HG03432 (cell line): ENCODE data around the gene ADI1.
"Not testable (repeated sequence)": the region's sequence is repeated elsewhere in the genome, so short reads cannot be mapped to it uniquely, and the experiment has no call there.

Experiments used
- ATAC-seq: cut with Tn5 transposase; IDR thresholded peaks from one replicate; pipeline ENCODE4 v1.9.1; 2021; ENCODE audit warnings: mild to moderate bottlenecking, moderate library complexity; ENCODE audit not compliant: unreplicated experiment

Gene ADI1

GRCh38 chr2:3496708-3497080 lies 22.6 kb downstream of the ADI1 start:
- not testable (repeated sequence) for ATAC-seq

DNA sequence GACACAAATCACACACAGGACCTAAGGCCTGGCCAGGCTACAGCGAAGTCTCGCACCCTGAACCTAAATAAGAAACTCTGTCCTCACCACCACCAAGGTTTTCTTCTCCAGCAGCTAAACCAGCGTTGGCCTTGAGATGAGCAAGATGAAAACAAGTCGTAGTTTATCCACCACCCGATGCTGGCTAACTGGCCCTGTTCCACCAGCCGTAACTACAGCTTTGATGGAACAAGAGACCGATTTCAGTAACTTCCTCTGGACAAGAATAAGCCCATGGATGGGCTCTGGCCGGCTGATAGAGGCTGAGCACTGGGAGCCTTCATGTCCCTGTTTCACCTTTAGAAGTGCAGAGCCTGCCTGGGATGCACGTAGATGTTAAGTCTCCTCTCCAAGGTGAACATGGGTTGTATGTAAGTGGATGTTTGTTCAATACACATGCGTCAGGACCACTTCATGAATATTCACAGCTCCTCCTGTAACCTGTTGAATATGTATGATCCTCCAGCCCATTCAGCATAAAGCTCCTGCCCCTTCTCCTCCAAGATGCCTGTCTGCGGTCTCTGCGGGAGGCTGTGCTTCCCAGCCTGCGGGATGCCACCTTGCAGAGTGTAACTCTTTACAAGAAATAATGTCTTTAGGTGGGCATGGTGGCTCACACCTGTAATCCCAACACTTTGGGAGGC lies 24.2 kb downstream of the ADI1 start:
- no peak for ATAC-seq

DNA sequence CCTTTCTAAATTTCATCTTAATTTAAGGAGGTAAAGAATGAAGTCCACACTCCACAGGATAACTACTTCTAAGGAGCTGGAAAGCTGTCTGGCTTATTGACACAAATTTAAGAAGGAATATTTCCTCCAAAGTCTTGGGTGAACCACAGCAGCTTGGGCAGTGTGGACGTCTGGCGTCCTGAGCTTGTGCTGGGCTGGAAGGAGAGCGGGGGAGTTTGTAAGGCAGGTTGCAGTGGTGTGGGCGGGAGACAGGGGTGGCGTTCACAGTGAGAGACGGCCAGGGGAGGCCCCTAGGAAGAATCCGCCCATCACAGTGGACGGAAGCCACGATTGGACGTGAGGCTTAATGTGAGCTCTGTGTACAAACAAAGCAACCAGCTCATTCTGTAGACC lies 25.7 kb downstream of the ADI1 start:
- no peak for ATAC-seq

DNA sequence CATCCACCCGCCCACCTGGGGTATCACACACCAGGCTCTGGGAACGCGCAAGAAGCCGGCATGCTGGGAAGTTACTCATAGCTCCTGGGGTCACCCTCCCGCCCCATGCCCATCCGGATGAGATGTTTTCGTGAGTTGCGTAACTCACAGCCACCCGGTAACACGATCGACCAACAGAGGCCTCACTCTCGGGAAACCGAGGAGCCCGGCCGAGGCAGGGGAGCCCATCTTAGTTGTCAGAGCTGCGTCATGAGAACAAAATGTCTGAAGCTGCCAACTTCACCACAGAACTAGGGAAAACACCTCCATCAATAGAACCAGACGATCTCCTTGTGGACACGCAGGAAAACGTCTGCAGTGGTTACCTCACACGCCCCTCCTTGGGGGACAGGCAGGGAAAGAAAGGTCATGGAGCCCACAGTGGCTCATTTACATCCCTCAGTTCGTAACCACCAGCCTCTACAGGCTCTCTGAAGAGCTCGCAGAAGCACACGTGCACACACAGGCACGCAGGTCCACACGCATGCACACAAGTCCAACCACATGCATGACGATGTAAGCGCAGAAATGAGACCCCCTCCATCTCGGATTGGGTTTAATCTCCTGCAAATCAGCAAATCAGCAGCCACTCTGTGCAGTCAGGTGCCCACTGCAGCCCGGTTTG lies 26.2 kb downstream of the ADI1 start:
- no peak for ATAC-seq

- ATAC-seq: not testable (repeated sequence)
These were observed 26.9 kb downstream of the ADI1 start for GRCh38 chr2:3492475-3492787.

- no peak for ATAC-seq
These were observed 27.4 kb downstream of the ADI1 start for GRCh38 chr2:3491716-3492474.

DNA sequence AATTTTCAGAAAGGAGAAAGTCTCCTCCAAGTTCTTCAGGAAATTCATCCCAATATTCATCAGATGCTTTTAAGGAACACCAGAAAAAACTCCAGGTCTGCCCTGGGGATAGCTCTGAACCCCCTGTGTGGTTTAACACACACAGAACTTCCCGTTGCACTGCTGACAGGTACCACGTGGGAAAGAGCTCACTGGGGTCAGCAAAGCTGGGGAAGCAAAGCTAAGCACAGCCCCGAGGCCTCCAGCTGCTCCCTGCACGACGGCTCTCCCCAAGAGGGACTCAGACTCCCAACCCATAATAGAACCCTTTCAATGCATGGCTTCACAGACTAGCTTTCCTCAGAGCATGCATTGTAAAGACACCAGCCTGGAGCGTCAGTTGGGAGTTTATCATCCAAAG lies 28.0 kb downstream of the ADI1 start:
- no peak for ATAC-seq

DNA sequence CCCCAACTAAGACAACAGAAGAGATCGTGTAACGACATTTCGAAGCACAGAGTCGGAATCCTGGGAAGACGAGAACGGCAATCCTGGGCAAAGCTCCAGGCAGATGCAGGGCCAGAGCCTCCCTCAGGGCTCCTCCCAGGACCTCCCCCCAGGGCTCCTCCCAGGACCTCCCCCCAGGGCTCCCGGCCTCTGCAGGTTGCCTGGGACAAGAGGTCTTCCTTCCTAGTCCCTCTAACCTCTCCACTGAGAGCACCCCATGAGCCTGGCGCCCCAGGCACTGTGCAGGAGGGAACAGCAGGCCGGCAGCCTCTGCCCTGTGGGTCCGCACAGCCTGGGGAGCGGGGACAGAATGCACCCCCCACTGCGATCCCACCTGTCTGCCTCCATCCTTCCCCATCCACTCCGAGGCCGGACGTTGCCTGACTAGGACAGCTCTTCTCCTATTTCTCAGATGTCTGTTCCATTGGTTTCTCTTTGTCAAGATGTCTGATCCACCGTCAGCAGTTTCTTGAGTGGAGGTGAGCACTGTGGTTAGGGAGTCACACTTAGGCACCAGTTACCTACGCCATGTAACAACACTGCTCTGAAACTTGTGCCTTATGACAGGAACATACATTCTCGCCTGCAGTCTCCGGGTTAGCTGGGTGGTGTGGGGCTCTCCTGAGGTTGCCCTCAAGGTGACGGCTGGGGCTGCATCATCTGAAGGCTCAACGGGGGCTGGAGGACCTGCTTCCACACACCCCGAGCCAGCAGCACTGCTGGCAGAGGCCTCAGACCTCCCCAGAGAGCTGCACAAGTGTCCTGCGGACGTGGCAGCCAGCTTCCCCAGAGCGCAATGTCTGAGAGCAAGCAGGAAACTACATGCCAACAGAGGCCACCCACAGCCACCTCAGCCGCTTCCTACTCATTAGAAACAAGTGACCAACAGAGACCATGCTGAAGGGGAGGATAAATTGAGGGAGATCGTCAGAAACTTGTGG lies 28.9 kb downstream of the ADI1 start:
- ATAC-seq: no peak

DNA sequence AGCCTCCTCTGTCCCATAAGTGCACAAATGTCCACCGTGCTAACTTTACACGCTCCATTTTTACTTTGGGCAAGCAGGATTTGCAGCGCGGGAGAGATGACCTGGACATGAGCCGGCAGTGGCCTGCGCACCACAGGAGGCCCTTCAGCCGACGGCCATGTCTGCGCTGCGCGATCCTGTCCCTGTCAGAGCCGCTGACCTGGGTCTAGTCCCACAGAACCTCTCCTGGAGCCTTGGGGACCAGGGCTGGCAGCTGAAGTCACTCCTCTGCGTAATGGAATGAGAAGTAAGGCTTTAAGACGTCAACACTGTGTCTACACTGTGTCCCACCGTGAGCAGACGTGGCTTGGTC lies 29.6 kb downstream of the ADI1 start:
- ATAC-seq: no peak

DNA sequence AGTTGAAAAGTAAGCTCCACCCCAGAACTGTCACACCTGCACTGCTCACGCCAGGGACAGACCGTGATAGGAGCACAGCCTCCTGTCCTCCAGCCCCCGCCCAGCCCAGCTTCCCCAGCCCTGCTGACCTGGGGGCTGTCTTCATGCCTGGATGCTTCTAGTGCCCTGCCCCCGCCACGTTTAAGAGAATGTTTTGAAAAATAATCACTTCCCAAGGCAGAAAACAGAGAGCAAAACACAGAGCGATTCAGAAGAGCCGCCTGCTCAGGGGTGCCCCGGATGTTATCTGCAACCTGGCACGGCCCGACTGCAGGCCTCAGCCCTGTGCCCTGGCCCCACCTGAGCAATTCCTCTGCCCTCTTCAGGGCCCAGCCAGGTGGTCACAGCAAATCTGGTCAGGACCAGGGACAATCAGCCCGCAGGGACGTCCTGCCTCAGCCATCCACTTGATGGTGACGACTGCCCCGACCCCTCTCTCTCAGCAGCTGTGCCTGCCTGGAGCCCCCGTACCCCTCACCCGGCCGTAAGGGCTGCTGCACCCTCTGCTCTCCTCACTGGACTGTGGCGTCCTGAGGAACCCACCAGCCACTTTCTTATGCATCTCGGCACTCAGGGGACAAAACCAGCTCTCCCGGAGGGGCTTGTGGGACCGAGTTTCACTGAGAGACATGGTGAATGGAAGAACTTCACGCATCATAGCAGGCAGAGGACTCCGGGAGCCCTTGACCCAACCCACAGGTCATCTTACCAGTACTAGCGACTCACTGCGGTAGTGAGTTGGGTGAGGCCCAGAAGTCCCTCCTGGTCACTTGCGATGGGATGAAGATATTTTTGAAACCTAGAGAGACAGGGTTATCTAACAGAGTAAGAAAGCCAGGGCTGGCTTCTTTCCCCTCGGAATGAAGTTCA lies 30.2 kb downstream of the ADI1 start:
- no peak for ATAC-seq

DNA sequence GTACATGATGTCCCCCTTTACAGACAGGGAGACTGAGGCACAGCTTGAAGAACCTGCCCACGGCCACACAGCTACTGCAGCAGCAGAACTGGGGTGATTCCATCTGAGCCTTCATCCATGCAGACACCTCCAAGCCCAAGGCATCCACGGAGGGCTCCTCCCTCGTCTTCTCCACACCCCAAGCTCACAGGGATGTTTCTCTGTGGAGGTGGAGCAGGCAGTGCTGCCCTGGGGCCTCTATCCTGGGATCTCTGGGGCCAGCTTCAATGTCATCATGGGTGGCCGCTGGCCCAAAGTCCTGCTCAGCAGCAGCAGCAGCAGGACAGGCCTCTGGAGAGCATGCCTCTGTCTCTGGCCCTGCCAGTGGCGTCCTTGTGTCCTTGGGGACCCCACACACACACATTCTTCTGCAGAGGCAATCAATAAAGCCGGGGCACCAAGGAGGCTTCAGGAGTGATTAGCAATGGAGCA lies 31.2 kb downstream of the ADI1 start:
- ATAC-seq: no peak

DNA sequence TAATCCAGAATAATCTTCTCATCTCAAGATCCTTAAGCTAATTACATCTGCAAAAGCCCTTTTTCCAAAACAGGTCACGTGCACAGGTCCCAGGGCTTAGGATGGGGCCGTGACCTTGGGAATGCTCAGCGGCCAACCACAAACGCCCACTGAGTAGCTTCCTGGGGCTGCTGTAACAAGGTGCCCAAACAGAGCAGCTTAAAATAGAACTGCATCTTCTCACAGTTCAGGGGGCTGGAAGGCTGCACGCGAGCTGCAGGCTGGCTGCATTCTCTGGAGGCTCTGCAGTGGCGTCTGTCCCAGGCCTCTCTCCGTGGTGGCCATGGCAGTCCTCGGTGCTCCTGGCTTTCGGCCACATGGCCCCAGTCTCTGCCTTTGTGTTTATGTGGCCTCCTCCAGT lies 31.9 kb downstream of the ADI1 start:
- ATAC-seq: no peak

- no peak for ATAC-seq
These were observed 32.3 kb downstream of the ADI1 start for GRCh38 chr2:3487028-3487425.

DNA sequence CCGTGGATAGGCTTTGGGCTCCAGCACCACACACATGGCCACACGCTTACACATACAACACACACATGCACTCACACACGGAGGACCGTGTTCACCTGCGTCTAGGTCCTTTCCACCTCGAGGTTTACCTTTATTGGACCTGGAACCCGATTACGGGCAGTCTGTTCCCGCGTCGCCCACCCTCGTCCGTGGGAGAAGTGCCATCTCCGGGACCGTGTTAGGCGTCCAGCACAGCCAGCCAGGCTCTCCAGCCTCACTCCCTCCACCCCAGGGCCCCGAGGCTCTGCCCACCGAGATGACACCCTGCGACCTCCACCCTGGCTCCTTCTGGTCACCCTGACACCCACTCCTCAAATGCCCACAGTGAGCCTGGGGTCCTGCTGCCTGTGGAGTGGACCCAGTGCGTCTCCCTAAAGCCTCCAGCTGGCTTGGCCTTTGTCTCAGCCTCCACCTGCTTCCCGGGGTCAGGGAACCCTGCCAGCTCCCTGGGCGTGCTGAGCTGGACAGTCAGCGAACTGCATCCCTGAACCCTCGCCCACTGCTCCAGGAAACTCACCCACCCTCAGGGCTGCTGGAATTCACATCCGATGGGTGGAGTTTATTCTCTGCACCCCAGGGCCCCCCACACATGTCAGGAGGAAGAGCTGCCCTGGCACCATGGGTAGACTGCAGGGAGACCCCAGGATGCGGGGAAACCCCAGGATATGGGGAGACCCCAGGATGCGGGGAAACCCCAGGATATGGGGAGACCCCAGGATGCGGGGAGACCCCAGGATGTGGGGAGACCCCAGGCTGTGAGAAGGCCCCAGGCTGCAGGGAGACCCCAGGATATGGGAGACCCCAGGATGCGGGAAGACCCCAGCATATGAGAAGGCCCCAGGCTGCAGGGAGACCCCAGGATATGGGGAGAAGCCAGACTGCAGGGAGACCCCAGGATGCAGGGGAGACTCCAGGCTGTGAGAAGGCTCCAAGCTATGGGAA lies 33.0 kb downstream of the ADI1 start:
- no peak for ATAC-seq

DNA sequence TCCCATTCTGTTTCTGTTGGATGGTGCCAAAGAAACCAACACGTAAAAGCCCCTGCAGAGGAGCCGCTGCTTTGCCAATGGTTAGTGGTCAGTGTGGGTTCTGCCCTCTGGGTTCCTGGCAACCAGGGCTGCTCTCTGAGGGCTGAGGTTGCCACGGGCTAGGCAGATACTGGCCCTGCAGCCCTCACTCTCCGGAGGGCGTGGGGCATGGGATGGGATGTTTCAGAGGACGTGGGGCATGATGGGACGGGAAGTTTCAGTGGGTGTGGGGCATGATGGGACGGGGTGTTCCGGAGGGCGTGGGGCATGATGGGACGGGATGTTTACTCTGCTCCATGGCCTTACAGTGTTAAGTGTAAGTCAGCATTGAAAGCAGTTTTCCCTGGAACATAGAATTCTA lies 34.2 kb downstream of the ADI1 start:
- no peak for ATAC-seq

- ATAC-seq: no peak
These were observed 35.1 kb downstream of the ADI1 start for GRCh38 chr2:3483986-3484960.

DNA sequence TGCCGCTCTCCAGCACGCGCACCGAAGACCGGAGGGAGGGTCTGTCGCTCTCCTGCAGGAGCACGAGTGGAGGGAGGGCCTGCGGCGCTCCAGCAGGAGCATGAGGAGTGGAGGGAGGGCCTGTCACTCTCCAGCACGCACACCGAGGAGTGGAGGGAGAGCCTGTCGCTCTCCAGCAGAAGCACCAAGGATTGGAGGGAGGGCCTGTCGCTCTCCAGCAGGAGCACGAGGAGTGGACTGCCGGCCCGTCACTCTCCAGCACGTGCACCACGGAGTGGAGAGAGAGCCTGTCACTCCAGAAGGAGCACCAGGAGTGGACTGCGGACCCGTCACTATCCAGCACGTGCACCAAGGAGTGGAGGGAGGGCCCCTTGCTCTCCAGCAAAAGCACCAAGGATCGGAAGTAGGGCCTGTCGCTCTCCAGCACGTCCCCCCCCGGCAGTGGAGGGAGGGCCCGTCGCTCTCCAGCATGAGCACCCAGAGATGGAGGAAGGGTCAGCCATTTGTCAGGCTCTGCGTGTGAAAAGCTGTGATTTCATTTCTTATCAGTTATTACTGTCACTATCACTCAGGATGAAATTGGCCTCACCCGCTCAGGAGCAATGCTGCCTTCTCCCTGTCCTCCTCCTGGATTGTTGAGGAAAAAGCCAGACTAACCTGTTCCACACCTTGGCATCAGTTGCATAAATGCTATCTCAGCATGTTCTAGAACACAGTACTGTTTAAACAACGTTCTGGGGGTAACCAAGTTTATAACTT lies 35.9 kb downstream of the ADI1 start:
- no peak for ATAC-seq
